ENCODE results near the gene TPCN2.

The TPCN2 gene

DNA sequence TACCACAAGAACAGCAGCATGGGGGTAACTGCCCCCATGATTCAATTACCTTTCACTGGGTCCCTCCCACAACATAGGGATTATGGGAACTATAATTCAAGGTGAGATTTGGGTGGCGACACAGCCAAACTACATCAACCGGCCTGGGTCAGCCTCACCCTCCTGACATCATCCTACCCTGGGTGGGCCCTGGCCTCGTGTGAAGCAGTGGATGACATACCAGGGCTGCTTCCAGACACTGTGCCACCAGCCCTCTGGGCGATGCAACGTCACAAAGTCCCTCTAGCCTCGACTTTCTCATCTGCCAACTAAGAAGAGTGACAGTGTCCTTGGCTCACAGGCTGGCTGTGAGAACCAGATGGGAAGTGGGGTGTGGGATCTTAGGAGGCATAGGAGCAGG lies 8.7 kb upstream of the TPCN2 start:
- DNase-seq = no peak

DNA sequence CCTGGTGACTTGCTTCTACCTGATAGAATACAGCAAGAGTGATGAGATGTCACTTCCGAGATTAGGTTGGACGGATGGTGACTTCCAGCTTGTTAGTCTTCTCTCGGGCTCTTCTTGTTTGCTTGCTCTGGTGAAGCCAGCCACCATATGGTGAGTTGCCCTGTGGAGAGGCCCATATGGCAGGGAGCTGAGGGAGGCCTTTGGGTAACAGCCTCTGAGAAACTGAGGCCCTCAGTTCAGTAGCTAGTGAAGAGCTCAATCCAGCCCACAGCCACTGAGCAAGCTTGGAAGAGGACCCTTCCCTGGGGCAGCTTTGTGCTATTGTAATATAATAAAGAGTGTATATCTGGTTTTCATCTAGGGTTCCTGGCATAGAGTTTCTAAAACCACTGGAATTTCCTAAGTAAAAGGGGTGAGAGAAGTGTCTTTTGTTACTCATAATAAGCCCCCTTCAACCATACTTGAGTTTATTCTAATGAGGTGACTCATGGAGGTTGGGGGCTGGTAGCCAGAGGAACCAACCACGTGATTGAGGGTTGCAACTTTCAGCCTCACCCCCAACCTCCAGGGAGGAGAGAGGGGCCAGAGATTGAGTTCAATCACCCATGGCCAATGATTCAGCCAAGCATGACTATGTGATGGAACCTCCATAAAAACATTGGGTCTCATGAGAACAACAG lies 8.0 kb upstream of the TPCN2 start:
- no peak for DNase-seq

GRCh38 chr11:69041516-69041915 lies 7.2 kb upstream of the TPCN2 start:
- DNase-seq = no peak

DNA sequence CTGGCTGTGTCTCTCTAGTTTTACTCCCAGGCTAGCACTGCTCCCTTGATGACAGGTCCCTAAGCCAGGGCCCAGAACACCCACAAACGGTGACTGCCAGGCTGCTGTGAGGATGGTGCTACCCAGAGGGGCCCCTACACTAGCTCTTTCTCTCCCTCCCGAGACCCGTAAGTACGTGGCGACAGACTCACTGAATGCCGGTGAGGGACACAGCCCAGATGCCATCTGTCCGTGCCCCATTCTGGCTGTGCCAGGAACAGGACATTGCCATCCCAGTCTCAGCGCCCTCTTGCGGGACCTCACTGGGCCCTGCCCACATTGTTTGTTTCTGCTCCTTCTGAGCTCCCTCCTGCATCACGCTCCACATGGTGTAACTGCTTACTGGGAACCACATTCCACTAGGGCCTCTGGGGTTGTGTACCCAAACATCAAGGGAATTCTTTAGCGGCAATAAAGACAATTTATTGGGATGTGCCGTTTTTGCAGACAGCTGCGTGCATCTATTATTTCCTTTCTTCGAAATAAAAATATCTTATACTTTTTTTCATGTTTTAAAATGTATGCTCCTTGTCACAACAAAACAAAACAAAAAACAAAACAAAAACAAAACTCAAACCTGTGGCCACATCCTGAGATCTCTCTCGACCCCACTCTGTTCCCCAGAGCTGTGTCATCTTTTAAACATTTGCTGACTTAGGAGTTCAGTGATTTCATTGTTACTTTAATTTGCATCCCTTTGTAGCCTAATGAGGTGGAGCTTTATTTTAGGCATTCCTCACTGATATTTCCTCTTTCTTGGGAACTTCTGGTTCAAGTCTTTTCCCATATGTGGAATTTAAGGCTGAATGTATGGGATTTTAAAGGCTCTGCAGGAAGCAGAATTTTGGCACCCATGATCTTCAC lies 4.4 kb upstream of the TPCN2 start:
- DNase-seq = peak; percentile 14

DNA sequence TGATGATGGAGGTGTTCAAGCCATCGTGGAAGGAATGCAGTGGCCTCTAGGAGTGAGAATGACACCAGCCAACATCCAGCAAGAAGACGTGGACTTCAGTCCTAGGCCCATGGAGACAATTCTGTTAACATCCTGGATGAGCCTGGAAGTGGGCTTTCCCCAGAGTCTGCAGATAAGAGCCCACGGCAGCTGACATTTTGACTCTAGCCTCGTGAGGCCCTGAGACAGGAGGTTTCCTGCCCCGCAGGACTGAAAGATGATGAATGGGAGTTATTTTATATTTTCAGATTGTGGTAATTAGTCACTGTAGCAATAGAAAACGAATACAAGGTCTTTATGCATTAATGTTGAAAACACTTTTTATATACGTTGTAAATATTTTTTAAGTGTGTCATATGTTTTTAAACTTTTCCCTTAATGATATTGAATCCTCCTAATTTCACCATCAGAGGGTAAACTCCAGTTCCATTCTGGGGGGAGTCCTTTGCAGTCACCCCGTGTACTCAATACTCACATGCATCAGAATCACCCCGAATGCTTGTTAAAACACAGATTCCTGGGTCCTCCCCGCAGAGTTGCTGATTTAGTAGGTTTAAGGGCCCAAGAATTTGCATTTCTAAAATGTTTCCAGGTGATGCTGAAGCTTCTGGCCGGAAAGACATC lies 570 bp upstream of the TPCN2 start:
- DNase-seq = no peak

DNA sequence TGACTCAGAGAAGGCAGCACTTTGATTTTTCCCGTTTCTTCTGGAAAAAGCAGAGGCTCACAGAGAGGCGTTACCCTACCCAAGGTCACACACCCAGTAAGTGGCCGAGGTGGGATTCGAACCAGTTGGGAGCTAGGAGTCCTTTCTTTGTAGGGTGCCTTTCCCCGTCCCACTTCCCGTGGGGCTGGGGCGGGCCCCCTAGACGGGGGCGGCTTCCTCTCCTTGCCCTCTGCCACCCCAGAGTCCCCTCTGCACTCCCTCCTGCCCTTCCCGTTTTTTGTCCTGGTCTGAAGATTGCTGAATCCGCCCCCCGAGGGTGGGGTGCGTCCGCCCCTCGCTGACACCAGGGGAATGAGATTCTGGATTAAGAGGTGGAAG lies 747 bp downstream of the TPCN2 start:
- DNase-seq = no peak

GRCh38 chr11:69050592-69051380 lies 2.1 kb downstream of the TPCN2 start:
- DNase-seq = no peak

DNA sequence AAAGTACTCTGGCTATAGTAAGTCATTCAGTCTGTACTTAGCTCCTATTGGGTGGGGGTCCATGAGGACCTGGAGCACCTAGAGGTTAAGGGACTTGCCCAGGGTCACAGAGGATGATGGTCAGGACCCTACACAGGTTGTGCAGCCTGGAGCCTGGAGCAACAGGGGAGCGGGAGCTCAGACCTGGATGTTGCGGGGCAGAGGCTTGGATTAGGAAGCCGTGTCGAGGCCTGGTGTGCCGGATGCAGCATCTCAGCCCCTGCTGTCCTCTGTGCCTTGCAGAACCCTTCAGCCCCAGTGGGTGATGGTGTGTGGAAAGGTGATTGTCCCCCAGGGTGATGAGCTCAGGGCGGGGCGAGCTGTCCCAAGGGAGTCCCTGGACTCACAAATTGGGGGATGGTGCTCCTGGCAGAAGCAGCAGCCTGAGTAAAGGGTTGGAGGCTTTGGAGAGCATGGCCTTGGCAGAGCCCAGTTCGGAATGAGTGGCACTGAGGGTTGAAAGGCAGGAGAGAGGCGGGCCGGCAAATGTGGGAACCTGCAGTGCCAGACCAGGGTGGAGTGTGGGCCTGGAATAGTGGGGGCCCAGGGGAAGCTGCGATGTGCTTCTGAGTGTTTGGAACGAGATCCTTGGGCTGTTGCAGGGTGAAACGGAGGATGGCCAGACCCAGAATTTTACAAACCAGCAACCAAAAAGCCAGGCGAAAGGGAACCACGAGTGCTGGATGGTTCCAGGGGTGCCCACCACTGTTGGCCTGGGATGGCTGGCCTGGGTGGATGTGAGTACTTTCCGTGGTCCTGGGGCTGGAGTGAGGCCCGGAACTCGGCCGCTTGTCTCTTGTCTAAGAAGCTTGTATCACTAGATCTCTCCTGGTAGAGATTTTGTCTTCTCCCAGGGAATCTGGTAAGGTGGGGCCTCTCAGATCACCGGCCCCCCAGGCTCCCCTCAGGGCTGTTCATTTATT lies 2.9 kb downstream of the TPCN2 start:
- DNase-seq = no peak

- no peak for DNase-seq
Measured at GRCh38 chr11:69052343-69053168, 3.8 kb downstream of the TPCN2 start.

- DNase-seq = no peak
Measured at GRCh38 chr11:69053169-69053477, 4.4 kb downstream of the TPCN2 start.

DNA sequence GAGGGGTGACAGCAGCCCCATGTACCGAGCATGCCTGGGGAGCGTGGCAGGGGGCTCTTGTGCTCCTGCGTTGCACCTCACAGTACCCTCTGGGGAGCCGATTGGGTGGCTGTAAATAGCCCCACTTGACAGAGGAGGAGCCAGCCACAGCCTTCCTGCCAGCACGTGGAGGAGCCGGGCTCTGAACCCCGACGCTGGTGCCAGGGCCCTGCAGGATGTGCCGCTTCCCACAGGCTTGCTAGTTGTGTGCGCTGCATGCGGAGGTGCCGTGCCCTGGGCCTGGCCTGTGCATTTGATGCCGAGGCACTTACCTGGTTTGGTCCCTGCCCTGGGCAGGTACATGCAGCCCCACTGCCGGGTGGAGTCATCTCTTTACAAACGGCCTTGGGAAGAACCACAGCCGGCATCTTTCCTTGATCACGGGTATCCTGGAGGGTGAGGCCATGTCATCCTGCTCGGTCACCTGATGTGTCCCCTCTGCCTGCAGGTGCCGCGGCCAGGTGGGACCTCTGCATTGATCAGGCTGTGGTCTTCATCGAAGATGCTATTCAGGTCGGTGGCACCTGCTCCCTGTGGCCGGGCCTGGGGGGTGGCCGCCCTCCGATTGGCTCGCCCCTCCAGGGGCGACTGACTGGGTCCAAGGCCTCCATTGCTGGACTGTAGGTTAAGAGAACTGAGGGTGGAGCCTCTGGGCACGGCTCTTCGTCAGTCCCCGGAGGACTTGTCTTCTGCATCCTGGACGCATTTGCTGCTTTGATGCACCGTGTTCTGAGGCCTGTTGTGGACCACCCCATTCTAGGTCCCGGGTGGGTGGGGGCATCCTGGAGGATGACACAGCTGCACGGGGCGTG lies 5.0 kb downstream of the TPCN2 start:
- no peak for DNase-seq

GRCh38 chr11:69054397-69055211 lies 5.9 kb downstream of the TPCN2 start:
- DNase-seq = no peak

- DNase-seq = no peak
Measured at GRCh38 chr11:69055212-69055586, 6.5 kb downstream of the TPCN2 start.

DNA sequence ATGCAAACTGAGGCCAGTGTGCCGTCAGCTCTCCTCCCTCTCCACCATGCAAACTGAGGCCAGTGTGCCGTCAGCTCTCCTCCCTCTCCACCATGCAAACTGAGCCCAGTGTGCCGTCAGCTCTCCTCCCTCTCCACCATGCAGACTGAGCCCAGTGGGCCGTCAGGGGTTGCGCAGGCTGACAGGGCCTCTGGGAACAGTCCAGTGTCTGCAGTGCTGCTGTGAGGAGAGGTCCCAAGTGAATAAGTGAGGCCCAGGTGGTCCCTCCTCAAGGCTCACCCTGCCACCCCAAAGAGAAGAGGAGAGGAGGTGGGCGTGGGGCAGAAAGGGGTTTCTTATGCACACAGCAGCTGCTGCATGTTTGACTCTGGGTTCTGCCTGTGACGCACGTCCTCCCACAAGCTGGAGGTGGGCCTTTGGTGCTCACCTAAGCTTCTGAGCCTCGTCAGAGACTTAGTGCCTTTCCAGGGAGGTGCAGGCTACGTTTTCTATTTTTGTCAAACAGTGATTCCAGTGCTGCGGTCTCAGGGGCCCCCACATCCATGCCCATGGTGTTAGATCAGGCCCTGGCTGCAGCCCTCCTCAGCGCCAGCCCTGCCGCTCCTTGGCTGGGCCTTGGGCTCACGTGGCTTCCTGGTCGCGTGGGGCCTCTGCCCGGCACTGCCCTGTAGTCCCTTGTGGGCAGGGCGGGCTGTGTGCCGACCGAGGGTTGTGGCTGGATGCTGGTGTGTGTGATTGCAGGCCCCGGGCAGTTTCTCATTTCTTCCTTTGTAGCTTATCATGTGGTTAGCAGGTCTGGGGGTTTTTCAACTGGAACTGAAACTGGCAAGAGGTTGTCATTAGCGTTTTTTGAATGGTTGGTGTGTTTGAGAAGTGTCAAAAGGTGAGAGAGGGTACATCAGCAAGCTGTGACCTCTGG lies 7.1 kb downstream of the TPCN2 start:
- DNase-seq = no peak

- DNase-seq = no peak
Measured at GRCh38 chr11:69057236-69057635, 8.5 kb downstream of the TPCN2 start.

DNA sequence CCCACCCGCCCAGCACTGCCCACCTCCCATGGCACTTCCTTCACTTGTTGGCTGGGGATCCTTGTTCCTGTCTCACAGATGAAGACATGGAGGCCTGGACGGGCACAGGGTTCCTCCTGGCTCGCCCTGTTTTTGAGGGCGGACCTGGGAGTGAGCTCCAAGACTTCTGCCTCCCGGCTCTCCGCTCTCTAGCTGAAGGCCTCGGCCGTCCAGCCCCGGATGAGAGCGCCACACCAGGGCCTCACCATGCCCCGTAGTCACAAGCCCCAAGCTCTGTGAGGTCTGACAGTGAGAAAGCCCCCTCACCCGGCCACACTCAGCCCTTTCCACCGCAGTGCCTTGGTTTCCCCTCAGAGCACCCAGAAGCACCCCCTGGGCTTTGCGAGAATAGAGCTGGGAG lies 9.1 kb downstream of the TPCN2 start:
- no peak for DNase-seq

- DNase-seq = no peak
Measured at GRCh38 chr11:69058511-69059270, 10.0 kb downstream of the TPCN2 start.

All from NCI-H446 treated with DMSO at 0.1 percent for 48 hours (cell line).